ENCODE results near the gene TMPRSS6. TPM values are rescaled to one million over a fixed set of nuclear protein-coding genes. Genes with fewer than 3 reads are reported as not detected.

TMPRSS6 gene
- total and polyA plus RNA-seq, 2 of the 13 experiments (the other 11 are each of a cell fraction or from before 2014, with no cell fraction given) = 4.2 to 4.8 TPM

DNA sequence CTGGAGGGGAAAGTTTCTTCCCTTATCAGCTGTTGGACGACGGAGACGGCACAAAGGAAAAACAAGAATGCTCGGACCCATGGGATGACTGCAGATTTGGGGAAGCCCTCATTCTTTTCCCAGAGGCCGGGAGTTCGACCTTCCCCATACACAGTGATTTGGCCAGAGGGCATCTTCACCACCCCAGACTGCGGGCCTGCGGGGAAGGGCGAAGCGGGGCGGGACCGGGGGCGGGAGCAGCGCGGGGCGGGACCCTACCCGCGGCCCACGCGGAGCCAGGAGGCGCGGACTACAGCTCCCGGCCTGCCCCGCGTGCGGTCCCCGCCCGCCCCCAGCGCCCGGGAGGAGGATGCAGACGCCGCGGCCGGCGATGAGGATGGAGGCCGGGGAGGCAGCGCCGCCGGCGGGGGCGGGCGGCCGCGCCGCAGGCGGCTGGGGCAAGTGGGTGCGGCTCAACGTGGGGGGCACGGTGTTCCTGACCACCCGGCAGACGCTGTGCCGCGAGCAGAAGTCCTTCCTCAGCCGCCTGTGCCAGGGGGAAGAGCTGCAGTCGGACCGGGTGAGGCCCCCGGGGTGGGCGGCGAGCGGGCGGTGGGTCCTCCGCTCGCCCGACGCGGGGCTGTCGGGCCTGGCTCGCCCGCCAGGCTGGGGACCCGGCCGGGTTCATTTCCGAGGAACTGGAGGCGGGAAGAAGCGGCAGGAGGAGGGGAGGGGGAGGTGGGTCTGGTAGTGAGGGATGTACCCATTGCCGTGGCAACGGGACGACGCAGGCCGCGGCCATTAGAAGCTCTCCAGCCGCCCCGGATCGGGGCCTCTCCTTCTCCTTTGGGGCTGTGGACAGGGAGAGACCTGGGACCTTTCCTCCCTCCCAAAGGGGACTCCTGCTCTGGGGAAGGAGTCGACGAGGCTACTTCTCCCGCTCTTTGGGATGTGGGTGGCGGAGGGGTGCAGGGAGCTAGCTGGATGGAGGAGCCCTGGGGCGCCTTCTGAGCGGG, 57.8 kb downstream of the TMPRSS6 start, which contains the start of gene KCTD17 (continued):
- TF ChIP-seq KDM5B (CRISPR knock-in tag; IDR thresholded peaks at IDR 0.05; ENCODE audit: borderline replicate concordance) = 0 out of 2 replicates have a peak, but pooled peaks have one; percentile 24
- TF ChIP-seq HNRNPK (IDR thresholded peaks at IDR 0.05; ENCODE audit: low read depth, low read length, poor library complexity, severe bottlenecking) = peak; percentile 42
- TF ChIP-seq NR2C2 (CRISPR knock-in tag; IDR thresholded peaks at IDR 0.05; ENCODE audit: borderline replicate concordance) = peak; percentile 35; the same call in 1 of the 2 replicates
- peak; percentile 7; the same call in 1 of the 2 replicates for TF ChIP-seq MYC (CRISPR knock-in tag; IDR thresholded peaks at IDR 0.05; ENCODE audit: borderline replicate concordance)
- no peak for TF ChIP-seq NAIF1 (CRISPR knock-in tag; IDR thresholded peaks at IDR 0.05; ENCODE audit: borderline replicate concordance)
- TF ChIP-seq, protein P1, sequence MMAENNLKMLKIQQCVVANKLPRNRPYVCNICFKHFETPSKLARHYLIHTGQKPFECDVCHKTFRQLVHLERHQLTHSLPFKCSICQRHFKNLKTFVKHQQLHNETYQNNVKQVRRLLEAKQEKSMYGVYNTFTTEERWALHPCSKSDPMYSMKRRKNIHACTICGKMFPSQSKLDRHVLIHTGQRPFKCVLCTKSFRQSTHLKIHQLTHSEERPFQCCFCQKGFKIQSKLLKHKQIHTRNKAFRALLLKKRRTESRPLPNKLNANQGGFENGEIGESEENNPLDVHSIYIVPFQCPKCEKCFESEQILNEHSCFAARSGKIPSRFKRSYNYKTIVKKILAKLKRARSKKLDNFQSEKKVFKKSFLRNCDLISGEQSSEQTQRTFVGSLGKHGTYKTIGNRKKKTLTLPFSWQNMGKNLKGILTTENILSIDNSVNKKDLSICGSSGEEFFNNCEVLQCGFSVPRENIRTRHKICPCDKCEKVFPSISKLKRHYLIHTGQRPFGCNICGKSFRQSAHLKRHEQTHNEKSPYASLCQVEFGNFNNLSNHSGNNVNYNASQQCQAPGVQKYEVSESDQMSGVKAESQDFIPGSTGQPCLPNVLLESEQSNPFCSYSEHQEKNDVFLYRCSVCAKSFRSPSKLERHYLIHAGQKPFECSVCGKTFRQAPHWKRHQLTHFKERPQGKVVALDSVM (CRISPR knock-in tag; IDR thresholded peaks at IDR 0.05) = peak; percentile 72; the same call in 1 of the 2 replicates
- no peak for TF ChIP-seq ATF1 (CRISPR knock-in tag; IDR thresholded peaks at IDR 0.05)
- TF ChIP-seq ZSCAN31 (CRISPR knock-in tag; IDR thresholded peaks at IDR 0.05; ENCODE audit: low read depth) = 0 out of 2 replicates have a peak, but pooled peaks have one; percentile 26
- 0 out of 2 replicates have a peak, but pooled peaks have one; percentile 35 for TF ChIP-seq RBFOX2 (IDR thresholded peaks at IDR 0.05; ENCODE audit: low read depth, low read length)
- peak; percentile 50 for TF ChIP-seq YY1 (IDR thresholded peaks at IDR 0.05; ENCODE audit: insufficient read depth, insufficient replicate concordance, low read depth, low read length)
- TF ChIP-seq, protein P2, sequence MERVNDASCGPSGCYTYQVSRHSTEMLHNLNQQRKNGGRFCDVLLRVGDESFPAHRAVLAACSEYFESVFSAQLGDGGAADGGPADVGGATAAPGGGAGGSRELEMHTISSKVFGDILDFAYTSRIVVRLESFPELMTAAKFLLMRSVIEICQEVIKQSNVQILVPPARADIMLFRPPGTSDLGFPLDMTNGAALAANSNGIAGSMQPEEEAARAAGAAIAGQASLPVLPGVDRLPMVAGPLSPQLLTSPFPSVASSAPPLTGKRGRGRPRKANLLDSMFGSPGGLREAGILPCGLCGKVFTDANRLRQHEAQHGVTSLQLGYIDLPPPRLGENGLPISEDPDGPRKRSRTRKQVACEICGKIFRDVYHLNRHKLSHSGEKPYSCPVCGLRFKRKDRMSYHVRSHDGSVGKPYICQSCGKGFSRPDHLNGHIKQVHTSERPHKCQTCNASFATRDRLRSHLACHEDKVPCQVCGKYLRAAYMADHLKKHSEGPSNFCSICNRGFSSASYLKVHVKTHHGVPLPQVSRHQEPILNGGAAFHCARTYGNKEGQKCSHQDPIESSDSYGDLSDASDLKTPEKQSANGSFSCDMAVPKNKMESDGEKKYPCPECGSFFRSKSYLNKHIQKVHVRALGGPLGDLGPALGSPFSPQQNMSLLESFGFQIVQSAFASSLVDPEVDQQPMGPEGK (CRISPR knock-in tag; IDR thresholded peaks at IDR 0.05) = peak; percentile 43; the same call in 1 of the 2 replicates
- no peak for TF ChIP-seq NR2F2 (IDR thresholded peaks at IDR 0.05; ENCODE audit: borderline replicate concordance, low read depth)
- no peak for TF ChIP-seq ZNF839 (CRISPR knock-in tag; IDR thresholded peaks at IDR 0.05; ENCODE audit: borderline replicate concordance)
- peak; percentile 77 for TF ChIP-seq GABPB1 (CRISPR knock-in tag; IDR thresholded peaks at IDR 0.05)
- TF ChIP-seq TEAD3 (CRISPR knock-in tag; optimal IDR thresholded peaks at IDR 0.05; ENCODE audit: borderline replicate concordance) = no peak
- TF ChIP-seq, protein P3, sequence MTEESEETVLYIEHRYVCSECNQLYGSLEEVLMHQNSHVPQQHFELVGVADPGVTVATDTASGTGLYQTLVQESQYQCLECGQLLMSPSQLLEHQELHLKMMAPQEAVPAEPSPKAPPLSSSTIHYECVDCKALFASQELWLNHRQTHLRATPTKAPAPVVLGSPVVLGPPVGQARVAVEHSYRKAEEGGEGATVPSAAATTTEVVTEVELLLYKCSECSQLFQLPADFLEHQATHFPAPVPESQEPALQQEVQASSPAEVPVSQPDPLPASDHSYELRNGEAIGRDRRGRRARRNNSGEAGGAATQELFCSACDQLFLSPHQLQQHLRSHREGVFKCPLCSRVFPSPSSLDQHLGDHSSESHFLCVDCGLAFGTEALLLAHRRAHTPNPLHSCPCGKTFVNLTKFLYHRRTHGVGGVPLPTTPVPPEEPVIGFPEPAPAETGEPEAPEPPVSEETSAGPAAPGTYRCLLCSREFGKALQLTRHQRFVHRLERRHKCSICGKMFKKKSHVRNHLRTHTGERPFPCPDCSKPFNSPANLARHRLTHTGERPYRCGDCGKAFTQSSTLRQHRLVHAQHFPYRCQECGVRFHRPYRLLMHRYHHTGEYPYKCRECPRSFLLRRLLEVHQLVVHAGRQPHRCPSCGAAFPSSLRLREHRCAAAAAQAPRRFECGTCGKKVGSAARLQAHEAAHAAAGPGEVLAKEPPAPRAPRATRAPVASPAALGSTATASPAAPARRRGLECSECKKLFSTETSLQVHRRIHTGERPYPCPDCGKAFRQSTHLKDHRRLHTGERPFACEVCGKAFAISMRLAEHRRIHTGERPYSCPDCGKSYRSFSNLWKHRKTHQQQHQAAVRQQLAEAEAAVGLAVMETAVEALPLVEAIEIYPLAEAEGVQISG (CRISPR knock-in tag; IDR thresholded peaks at IDR 0.05) = peak; percentile 93
- no peak; the same call in 1 of the 2 replicates for TF ChIP-seq SP4 (CRISPR knock-in tag; IDR thresholded peaks at IDR 0.05)
- TF ChIP-seq TSC22D2 (CRISPR knock-in tag; IDR thresholded peaks at IDR 0.05; ENCODE audit: borderline replicate concordance) = no peak
- peak; percentile 59 for TF ChIP-seq RFX3 (CRISPR knock-in tag; IDR thresholded peaks at IDR 0.05)
- no peak for TF ChIP-seq PHF5A (CRISPR knock-in tag; IDR thresholded peaks at IDR 0.05; ENCODE audit: low read depth, unreplicated experiment)
- 0 out of 2 replicates have a peak, but pooled peaks have one; percentile 10 for TF ChIP-seq ZNF121 (CRISPR knock-in tag; IDR thresholded peaks at IDR 0.05)
- TF ChIP-seq RFX1 (IDR thresholded peaks at IDR 0.05) = peak; percentile 26; the same call in 1 of the 2 replicates
